ENCODE data around the gene TMEM143. TPM values are rescaled to one million over a fixed set of nuclear protein-coding genes. Genes with fewer than 3 reads are reported as not detected.

The TMEM143 gene
- total RNA-seq, 1 experiment from 2014 or later = 15.2 TPM

DNA sequence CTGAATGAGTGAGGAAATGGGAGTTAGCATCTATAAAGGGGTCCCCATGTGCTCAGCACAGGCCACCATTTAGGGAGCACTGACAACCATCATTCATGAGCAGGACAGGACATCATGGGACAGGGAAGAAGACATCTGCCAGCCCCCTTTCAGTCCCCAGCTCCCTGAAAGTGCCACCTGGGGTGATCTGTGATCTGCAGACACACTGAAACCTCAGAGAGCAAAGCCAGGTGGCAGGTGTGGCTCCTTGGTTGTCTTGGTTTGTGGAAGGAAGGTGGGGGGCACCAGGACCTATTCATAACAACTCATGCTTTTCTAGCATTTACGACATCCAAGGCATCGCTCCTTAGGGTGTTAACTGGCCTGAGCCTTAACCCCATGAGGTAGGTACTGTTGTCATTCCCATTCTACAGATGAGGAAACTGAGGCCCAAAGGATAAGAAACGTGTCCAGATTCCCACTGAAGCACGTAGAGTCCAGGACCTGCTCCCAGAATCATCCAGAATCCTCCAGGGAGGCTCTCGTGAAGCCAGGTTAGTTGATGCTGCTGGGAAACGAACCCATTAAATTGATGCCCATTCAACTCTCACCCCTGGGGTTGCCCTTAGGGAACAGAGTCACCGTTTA lies 21.8 kb upstream of the TMEM143 start:
- TF ChIP-seq CTCF (conservative IDR thresholded peaks at IDR 0.05) = no peak
- Histone ChIP-seq H3K56ac (ENCODE audit: insufficient read length, low read depth, low read length) (no peak overlapping the region), H3K4me1 (ENCODE audit: insufficient read depth, low read length) (no peaks in the 10 kb centered on the region), H4K91ac (ENCODE audit: insufficient read length, low read depth, low read length) (no peak overlapping the region), H3K79me2 (ENCODE audit: insufficient read depth, low read length) (no peaks in the 10 kb centered on the region), H3K79me1 (ENCODE audit: insufficient read depth, low read depth, low read length, poor library complexity, severe bottlenecking) (no peaks in the 10 kb centered on the region), H3K23ac (ENCODE audit: insufficient read length, low read depth, low read length) (no peak overlapping the region), H3K14ac (ENCODE audit: insufficient read depth, low read length) (no peak overlapping the region), H4K8ac (replicated peaks; ENCODE audit: insufficient read length, low read depth, low read length) (no peak overlapping the region), H3K9me3 (ENCODE audit: control insufficient read depth, low read depth, low read length) (no peaks in the 10 kb centered on the region), H2AK5ac (ENCODE audit: insufficient read length, low read length) (no peak overlapping the region), H3K18ac (ENCODE audit: insufficient read length, low read depth, low read length) (no peak overlapping the region), H3K9ac (ENCODE audit: extremely low read depth, insufficient read length, low read length) (no peak overlapping the region), H3K27me3 (ENCODE audit: insufficient read depth, low read length) (no peaks in the 10 kb centered on the region), H4K5ac (ENCODE audit: insufficient read length, low read depth, low read length) (no peak overlapping the region), H2BK12ac (ENCODE audit: insufficient read length, low read depth, low read length) (no peak overlapping the region), H3K4ac (ENCODE audit: low read depth, low read length) (no peak overlapping the region), H2BK15ac (ENCODE audit: low read depth, low read length) (no peak overlapping the region), H2BK5ac (ENCODE audit: insufficient read length, low read length) (no peak overlapping the region), H2BK120ac (ENCODE audit: low read depth, low read length, poor library complexity, severe bottlenecking) (no peak overlapping the region), H3K4me2 (ENCODE audit: insufficient read depth, insufficient read length, low read length) (no peak overlapping the region), H3K23me2 (ENCODE audit: insufficient read length, low read depth, low read length, poor library complexity, severe bottlenecking) (no peaks in the 10 kb centered on the region), H3T11ph (ENCODE audit: low read length) (no peak overlapping the region), H4K20me1 (ENCODE audit: control insufficient read depth, insufficient read depth, insufficient read length) (no peaks in the 10 kb centered on the region), H3K27ac (ENCODE audit: insufficient read length, low read depth, low read length) (no peak overlapping the region), H2BK20ac (ENCODE audit: low read depth, low read length, poor library complexity, severe bottlenecking) (no peak overlapping the region), H2AFZ (ENCODE audit: low read length) (no peak overlapping the region)
- 0 out of 7 replicates have a peak overlapping the region, but pooled peaks of 1 of the 3 experiments have one; percentile 25 for H3K27ac Mint-ChIP-seq
- no peaks in the 10 kb centered on the region for H3K9me3 Mint-ChIP-seq
- H3K27me3 Mint-ChIP-seq (ENCODE audit: low read depth) = no peaks in the 10 kb centered on the region; the same call in 1 of the 2 replicates
- H3K4me3 Mint-ChIP-seq = no peak overlapping the region
- DNase-seq = no peak
- no CpG with 5 or more reads among the region's 7 CpGs for WGBS (ENCODE audit: extremely low coverage, insufficient read length, low lambda C conversion rate)
- H3K36me3 Mint-ChIP-seq (ENCODE audit: insufficient read depth in 1 of 3, low read depth in 3 of 3) = peaks cover 53 to 76% (median 75%) of the 10 kb centered on the region in 3 experiments
- peaks cover 2 to 5% of the 10 kb centered on the region in 2 experiments; a peak in 2 of 4 replicates for H3K4me1 Mint-ChIP-seq
